SK-N-SH treated with all-trans-retinoic acid at 6 μM for 48 hours (cell line): Measurements from ENCODE around the gene MCU.

Source experiments
- ATAC-seq: fragments of 200-7000 bp; cut with Tn5 transposase; 3 replicates; pipeline ENCODE4 v1.9.1; 2020; ENCODE audit warnings: mild to moderate bottlenecking, moderate library complexity
- ARNTL ChIP-seq: fragments of 450-650 bp; formaldehyde crosslinking; IDR thresholded peaks from 2 replicates; pipeline ENCODE4 v1.5.0; 2020; ENCODE audit warnings: low read depth, mild to moderate bottlenecking, moderate library complexity, borderline replicate concordance
- BACH2 ChIP-seq: fragments of 250-450 bp; sonication (Bioruptor Pico); IDR thresholded peaks from 2 replicates; pipeline ENCODE4 v1.9.0; 2021; ENCODE audit warnings: mild to moderate bottlenecking, borderline replicate concordance
- CREB5 ChIP-seq: fragments of 250-450 bp; sonication (Bioruptor Pico); IDR thresholded peaks from 2 replicates; pipeline ENCODE4 v1.5.1; 2020; ENCODE audit warnings: low read depth, mild to moderate bottlenecking, moderate library complexity
- CSDC2 ChIP-seq: fragments of 250-450 bp; sonication (Bioruptor Pico); IDR thresholded peaks from 2 replicates; pipeline ENCODE4 v1.5.0; 2020; ENCODE audit warnings: mild to moderate bottlenecking, moderate library complexity
- ESRRG ChIP-seq: fragments of 250-450 bp; sonication (Bioruptor Pico); IDR thresholded peaks from 2 replicates; pipeline ENCODE4 v1.6.1; 2021; ENCODE audit warnings: mild to moderate bottlenecking
- GLIS3 ChIP-seq: fragments of 250-450 bp; sonication (Bioruptor Pico); IDR thresholded peaks from 2 replicates; pipeline ENCODE4 v1.5.0; 2020; ENCODE audit warnings: mild to moderate bottlenecking, moderate library complexity
- ISL1 ChIP-seq: fragments of 250-450 bp; sonication (Bioruptor Pico); IDR thresholded peaks from 2 replicates; pipeline ENCODE4 v2.1.2; 2022; ENCODE audit warnings: mild to moderate bottlenecking, moderate library complexity
- OSR1 ChIP-seq: fragments of 250-450 bp; sonication (Bioruptor Pico); IDR thresholded peaks from 2 replicates; pipeline ENCODE4 v1.8.0; 2022; ENCODE audit warnings: moderate library complexity, mild to moderate bottlenecking, inconsistent platforms
- PATZ1 ChIP-seq: fragments of 250-450 bp; sonication (Bioruptor Pico); IDR thresholded peaks from 2 replicates; pipeline ENCODE4 v1.8.0; 2020; ENCODE audit warnings: mild to moderate bottlenecking, moderate library complexity, borderline replicate concordance
- PPARA ChIP-seq: fragments of 250-450 bp; sonication (Bioruptor Pico); IDR thresholded peaks from 2 replicates; pipeline ENCODE4 v1.5.0; 2020; ENCODE audit warnings: mild to moderate bottlenecking, borderline replicate concordance
- RARB ChIP-seq: fragments of 250-450 bp; sonication (Bioruptor Pico); IDR thresholded peaks from 2 replicates; pipeline ENCODE4 v1.8.0; 2021; ENCODE audit warnings: mild to moderate bottlenecking, moderate library complexity
- SNAI2 ChIP-seq: fragments of 250-450 bp; sonication (Bioruptor Pico); IDR thresholded peaks from 2 replicates; pipeline ENCODE4 v1.5.0; 2020; ENCODE audit warnings: mild to moderate bottlenecking, moderate library complexity
- TCF4 ChIP-seq: fragments of 250-450 bp; sonication (Bioruptor Pico); IDR thresholded peaks from 2 replicates; pipeline ENCODE4 v1.8.0; 2021; ENCODE audit warnings: mild to moderate bottlenecking, moderate library complexity, borderline replicate concordance
- TOX ChIP-seq: fragments of 250-450 bp; sonication (Bioruptor Pico); IDR thresholded peaks from 2 replicates; pipeline ENCODE4 v1.8.0; 2021; ENCODE audit warnings: mild to moderate bottlenecking, moderate library complexity, borderline replicate concordance
- TSHZ2 ChIP-seq: fragments of 250-450 bp; sonication (Bioruptor Pico); IDR thresholded peaks from 2 replicates; pipeline ENCODE4 v1.5.0; 2020; ENCODE audit warnings: mild to moderate bottlenecking, moderate library complexity
- ZC3H10 ChIP-seq: fragments of 250-450 bp; sonication (Bioruptor Pico); IDR thresholded peaks from 2 replicates; pipeline ENCODE4 v1.5.1; 2021; ENCODE audit warnings: mild to moderate bottlenecking, moderate library complexity
- ZFP3 ChIP-seq: fragments of 250-450 bp; sonication (Bioruptor Pico); IDR thresholded peaks from 2 replicates; pipeline ENCODE4 v1.5.0; 2020; ENCODE audit warnings: mild to moderate bottlenecking, moderate library complexity
- ZFP30 ChIP-seq: fragments of 450-650 bp; formaldehyde crosslinking; IDR thresholded peaks from 2 replicates; pipeline ENCODE4 v1.5.0; 2022; ENCODE audit warnings: mild to moderate bottlenecking, moderate library complexity
- ZNF565 ChIP-seq: fragments of 450-650 bp; formaldehyde crosslinking; conservative IDR thresholded peaks from 2 replicates; pipeline ENCODE4 v1.5.0; 2020; ENCODE audit warnings: low read depth, mild to moderate bottlenecking, moderate library complexity
- ZNF8 ChIP-seq: fragments of 450-650 bp; formaldehyde crosslinking; IDR thresholded peaks from 2 replicates; pipeline ENCODE4 v1.5.0; 2020; ENCODE audit warnings: mild to moderate bottlenecking, moderate library complexity
- TF ChIP-seq, protein P1 (sequence below): fragments of 250-450 bp; sonication (Bioruptor Pico); IDR thresholded peaks from 2 replicates; pipeline ENCODE4 v1.5.1; 2021; ENCODE audit warnings: mild to moderate bottlenecking, moderate library complexity
- TF ChIP-seq, protein P2 (sequence below): fragments of 250-450 bp; sonication (Bioruptor Pico); IDR thresholded peaks from 2 replicates; pipeline ENCODE4 v1.8.0; 2021; ENCODE audit warnings: low read depth, mild to moderate bottlenecking, moderate library complexity, borderline replicate concordance

MCU gene

GRCh38 chr10:72906446-72906845, 214.5 kb downstream of the MCU start:
- no peak for ATAC-seq
- TF ChIP-seq TCF4, result no peak
- TF ChIP-seq ESRRG (CRISPR knock-in tag), result no peak
- no peak for TF ChIP-seq PPARA (CRISPR knock-in tag)
- no peak for TF ChIP-seq TOX (CRISPR knock-in tag)
- TF ChIP-seq, protein P1, sequence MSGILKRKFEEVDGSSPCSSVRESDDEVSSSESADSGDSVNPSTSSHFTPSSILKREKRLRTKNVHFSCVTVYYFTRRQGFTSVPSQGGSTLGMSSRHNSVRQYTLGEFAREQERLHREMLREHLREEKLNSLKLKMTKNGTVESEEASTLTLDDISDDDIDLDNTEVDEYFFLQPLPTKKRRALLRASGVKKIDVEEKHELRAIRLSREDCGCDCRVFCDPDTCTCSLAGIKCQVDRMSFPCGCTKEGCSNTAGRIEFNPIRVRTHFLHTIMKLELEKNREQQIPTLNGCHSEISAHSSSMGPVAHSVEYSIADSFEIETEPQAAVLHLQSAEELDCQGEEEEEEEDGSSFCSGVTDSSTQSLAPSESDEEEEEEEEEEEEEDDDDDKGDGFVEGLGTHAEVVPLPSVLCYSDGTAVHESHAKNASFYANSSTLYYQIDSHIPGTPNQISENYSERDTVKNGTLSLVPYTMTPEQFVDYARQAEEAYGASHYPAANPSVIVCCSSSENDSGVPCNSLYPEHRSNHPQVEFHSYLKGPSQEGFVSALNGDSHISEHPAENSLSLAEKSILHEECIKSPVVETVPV, result no peak
- no peak for TF ChIP-seq ISL1 (CRISPR knock-in tag)
- TF ChIP-seq GLIS3 (CRISPR knock-in tag), result no peak
- TF ChIP-seq OSR1 (CRISPR knock-in tag), result no peak
- TF ChIP-seq SNAI2 (CRISPR knock-in tag), result no peak
- TF ChIP-seq ZC3H10 (CRISPR knock-in tag), result no peak
- no peak for TF ChIP-seq ZFP30 (CRISPR knock-in tag)
- TF ChIP-seq TSHZ2 (CRISPR knock-in tag), result no peak
- no peak for TF ChIP-seq PATZ1 (CRISPR knock-in tag)
- TF ChIP-seq, all 23 proteins: peak for 0

- no peak for ATAC-seq
- no peak for TF ChIP-seq ZNF8 (CRISPR knock-in tag)
- TF ChIP-seq ZNF565, result no peak
- TF ChIP-seq SNAI2 (CRISPR knock-in tag), result no peak
- no peak for TF ChIP-seq ZFP3
- TF ChIP-seq GLIS3 (CRISPR knock-in tag), result no peak
- no peak for TF ChIP-seq PATZ1 (CRISPR knock-in tag)
- TF ChIP-seq CREB5, result no peak
- TF ChIP-seq TCF4, result no peak
- TF ChIP-seq BACH2, result no peak
- no peak for TF ChIP-seq OSR1 (CRISPR knock-in tag)
- TF ChIP-seq, protein P2, sequence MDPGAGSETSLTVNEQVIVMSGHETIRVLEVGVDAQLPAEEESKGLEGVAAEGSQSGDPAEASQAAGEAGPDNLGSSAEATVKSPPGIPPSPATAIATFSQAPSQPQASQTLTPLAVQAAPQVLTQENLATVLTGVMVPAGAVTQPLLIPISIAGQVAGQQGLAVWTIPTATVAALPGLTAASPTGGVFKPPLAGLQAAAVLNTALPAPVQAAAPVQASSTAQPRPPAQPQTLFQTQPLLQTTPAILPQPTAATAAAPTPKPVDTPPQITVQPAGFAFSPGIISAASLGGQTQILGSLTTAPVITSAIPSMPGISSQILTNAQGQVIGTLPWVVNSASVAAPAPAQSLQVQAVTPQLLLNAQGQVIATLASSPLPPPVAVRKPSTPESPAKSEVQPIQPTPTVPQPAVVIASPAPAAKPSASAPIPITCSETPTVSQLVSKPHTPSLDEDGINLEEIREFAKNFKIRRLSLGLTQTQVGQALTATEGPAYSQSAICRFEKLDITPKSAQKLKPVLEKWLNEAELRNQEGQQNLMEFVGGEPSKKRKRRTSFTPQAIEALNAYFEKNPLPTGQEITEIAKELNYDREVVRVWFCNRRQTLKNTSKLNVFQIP (CRISPR knock-in tag), result no peak
- TF ChIP-seq TOX (CRISPR knock-in tag), result no peak
- TF ChIP-seq ZC3H10 (CRISPR knock-in tag), result no peak
Measured at GRCh38 chr10:72910705-72911104, 218.8 kb downstream of the MCU start.

DNA sequence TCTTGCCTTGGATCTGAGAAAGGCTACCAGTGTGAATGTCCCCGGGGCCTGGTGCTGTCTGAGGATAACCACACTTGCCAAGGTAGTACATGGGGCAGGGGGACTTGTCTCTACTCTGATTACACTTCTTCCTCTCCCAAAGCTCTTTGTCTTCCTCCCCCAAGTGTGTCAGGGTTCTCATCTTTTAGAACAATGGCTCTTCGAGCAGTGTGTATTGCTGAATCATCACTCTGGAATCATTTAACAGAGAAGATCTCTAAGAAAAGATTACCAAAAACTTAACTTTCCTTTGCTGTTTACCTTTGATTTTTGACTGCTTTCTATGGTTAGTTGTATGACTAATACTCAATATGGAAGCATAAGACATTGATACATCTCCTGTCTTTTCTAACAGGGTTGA, 219.8 kb downstream of the MCU start:
- ATAC-seq, result no peak
- no peak for TF ChIP-seq ZNF565
- TF ChIP-seq TOX (CRISPR knock-in tag), result no peak
- TF ChIP-seq ESRRG (CRISPR knock-in tag), result no peak
- TF ChIP-seq, protein P1, result no peak
- TF ChIP-seq ISL1 (CRISPR knock-in tag), result no peak
- TF ChIP-seq RARB (CRISPR knock-in tag), result no peak
- no peak for TF ChIP-seq PATZ1 (CRISPR knock-in tag)
- no peak for TF ChIP-seq GLIS3 (CRISPR knock-in tag)
- no peak for TF ChIP-seq ZFP3
- no peak for TF ChIP-seq ZC3H10 (CRISPR knock-in tag)
- no peak for TF ChIP-seq CSDC2 (CRISPR knock-in tag)
- no peak for TF ChIP-seq ZNF8 (CRISPR knock-in tag)
- TF ChIP-seq BACH2, result no peak
- no peak for TF ChIP-seq ARNTL (CRISPR knock-in tag)
- TF ChIP-seq SNAI2 (CRISPR knock-in tag), result no peak
